Measurements from ENCODE around the gene EEF1AKMT1.
A peak's percentile ranks its signal among the peaks of the same experiment; 100 is the strongest.

Gene EEF1AKMT1

GRCh38 chr13:20796791-20797508, 23.2 kb upstream of the EEF1AKMT1 start:
- peaks cover 43% of the 10 kb centered on the region for H3K36me3 Mint-ChIP-seq (ENCODE audit: low read depth)
- no peak overlapping the region for H3K4me3 Mint-ChIP-seq
- H3K27me3 Mint-ChIP-seq (ENCODE audit: low read depth) = no peaks in the 10 kb centered on the region
- DNase-seq (ENCODE audit: low spot score) = no peak
- H3K27ac Mint-ChIP-seq = no peak overlapping the region
- H3K4me1 Mint-ChIP-seq (ENCODE audit: low read depth) = peaks cover 7% of the 10 kb centered on the region
- no peaks in the 10 kb centered on the region for H3K9me3 Mint-ChIP-seq

GRCh38 chr13:20789665-20790064, 15.9 kb upstream of the EEF1AKMT1 start:
- Mint-ChIP-seq H3K4me3 (no peak overlapping the region), H3K27me3 (ENCODE audit: low read depth) (no peaks in the 10 kb centered on the region), H3K36me3 (ENCODE audit: low read depth) (peaks cover 26% of the 10 kb centered on the region), H3K27ac (no peak overlapping the region), H3K9me3 (no peaks in the 10 kb centered on the region), H3K4me1 (ENCODE audit: low read depth) (peaks cover 2% of the 10 kb centered on the region)
- no peak for DNase-seq (ENCODE audit: low spot score)

- H3K9me3 Mint-ChIP-seq = no peaks in the 10 kb centered on the region
- H3K27me3 Mint-ChIP-seq (ENCODE audit: low read depth) = no peaks in the 10 kb centered on the region
- peaks cover 35% of the 10 kb centered on the region for H3K36me3 Mint-ChIP-seq (ENCODE audit: low read depth)
- H3K4me1 Mint-ChIP-seq (ENCODE audit: low read depth) = peaks cover 2% of the 10 kb centered on the region
- H3K4me3 Mint-ChIP-seq = no peak overlapping the region
- H3K27ac Mint-ChIP-seq = no peak overlapping the region
- no peak for DNase-seq (ENCODE audit: low spot score)
Measured at GRCh38 chr13:20788312-20788711, 14.6 kb upstream of the EEF1AKMT1 start.

- Mint-ChIP-seq H3K4me3 (no peak overlapping the region), H3K9me3 (no peaks in the 10 kb centered on the region), H3K36me3 (ENCODE audit: low read depth) (peaks cover 40% of the 10 kb centered on the region), H3K27me3 (ENCODE audit: low read depth) (no peaks in the 10 kb centered on the region), H3K4me1 (ENCODE audit: low read depth) (peaks cover 3% of the 10 kb centered on the region), H3K27ac (no peak overlapping the region)
- DNase-seq (ENCODE audit: low spot score) = no peak
Measured at GRCh38 chr13:20787180-20787579, 13.4 kb upstream of the EEF1AKMT1 start.

- DNase-seq (ENCODE audit: low spot score) = no peak
- Mint-ChIP-seq H3K4me3 (no peak overlapping the region), H3K27ac (no peak overlapping the region), H3K27me3 (ENCODE audit: low read depth) (no peaks in the 10 kb centered on the region), H3K9me3 (no peaks in the 10 kb centered on the region), H3K4me1 (ENCODE audit: low read depth) (peaks cover 1% of the 10 kb centered on the region), H3K36me3 (ENCODE audit: low read depth) (peaks cover 27% of the 10 kb centered on the region)
Measured at GRCh38 chr13:20782116-20782708, 8.5 kb upstream of the EEF1AKMT1 start.

- H3K4me3 Mint-ChIP-seq = no peak overlapping the region
- no peak overlapping the region for H3K27ac Mint-ChIP-seq
- H3K4me1 Mint-ChIP-seq (ENCODE audit: low read depth) = peaks cover 4% of the 10 kb centered on the region
- DNase-seq (ENCODE audit: low spot score) = no peak
- no peaks in the 10 kb centered on the region for H3K9me3 Mint-ChIP-seq
- no peaks in the 10 kb centered on the region for H3K27me3 Mint-ChIP-seq (ENCODE audit: low read depth)
- peaks cover 33% of the 10 kb centered on the region for H3K36me3 Mint-ChIP-seq (ENCODE audit: low read depth)
Measured at GRCh38 chr13:20780317-20780716, 6.6 kb upstream of the EEF1AKMT1 start.

- H3K9me3 Mint-ChIP-seq = no peaks in the 10 kb centered on the region
- H3K27ac Mint-ChIP-seq = no peak overlapping the region
- peaks cover 11% of the 10 kb centered on the region for H3K4me1 Mint-ChIP-seq (ENCODE audit: low read depth)
- H3K27me3 Mint-ChIP-seq (ENCODE audit: low read depth) = no peaks in the 10 kb centered on the region
- H3K4me3 Mint-ChIP-seq = no peak overlapping the region
- no peak for DNase-seq (ENCODE audit: low spot score)
- peaks cover 37% of the 10 kb centered on the region for H3K36me3 Mint-ChIP-seq (ENCODE audit: low read depth)
Measured at GRCh38 chr13:20779405-20779804, 5.6 kb upstream of the EEF1AKMT1 start.

GRCh38 chr13:20778311-20778710, 4.5 kb upstream of the EEF1AKMT1 start:
- no peak for DNase-seq (ENCODE audit: low spot score)
- Mint-ChIP-seq H3K27ac (no peak overlapping the region), H3K27me3 (ENCODE audit: low read depth) (no peaks in the 10 kb centered on the region), H3K36me3 (ENCODE audit: low read depth) (peaks cover 30% of the 10 kb centered on the region), H3K4me3 (no peak overlapping the region), H3K4me1 (ENCODE audit: low read depth) (peaks cover 16% of the 10 kb centered on the region), H3K9me3 (no peaks in the 10 kb centered on the region)

GRCh38 chr13:20776751-20777150, 3.0 kb upstream of the EEF1AKMT1 start:
- Mint-ChIP-seq H3K9me3 (no peaks in the 10 kb centered on the region), H3K27ac (no peak overlapping the region), H3K36me3 (ENCODE audit: low read depth) (peaks cover 25% of the 10 kb centered on the region), H3K4me3 (no peak overlapping the region), H3K4me1 (ENCODE audit: low read depth) (peaks cover 23% of the 10 kb centered on the region), H3K27me3 (ENCODE audit: low read depth) (no peaks in the 10 kb centered on the region)
- no peak for DNase-seq (ENCODE audit: low spot score)

- H3K4me3 Mint-ChIP-seq = no peak overlapping the region
- DNase-seq (ENCODE audit: low spot score) = no peak
- H3K27me3 Mint-ChIP-seq (ENCODE audit: low read depth) = no peaks in the 10 kb centered on the region
- H3K27ac Mint-ChIP-seq = no peak overlapping the region
- peaks cover 26% of the 10 kb centered on the region for H3K4me1 Mint-ChIP-seq (ENCODE audit: low read depth)
- peaks cover 32% of the 10 kb centered on the region for H3K36me3 Mint-ChIP-seq (ENCODE audit: low read depth)
- H3K9me3 Mint-ChIP-seq = no peaks in the 10 kb centered on the region
Measured at GRCh38 chr13:20775961-20776360, 2.2 kb upstream of the EEF1AKMT1 start.

GRCh38 chr13:20774746-20775145, 985 bp upstream of the EEF1AKMT1 start:
- peaks cover 31% of the 10 kb centered on the region for H3K4me1 Mint-ChIP-seq (ENCODE audit: low read depth)
- H3K27ac Mint-ChIP-seq = peak overlapping the region; percentile 74
- no peaks in the 10 kb centered on the region for H3K27me3 Mint-ChIP-seq (ENCODE audit: low read depth)
- peaks cover 7% of the 10 kb centered on the region for H3K9me3 Mint-ChIP-seq
- DNase-seq (ENCODE audit: low spot score) = no peak
- peaks cover 41% of the 10 kb centered on the region for H3K36me3 Mint-ChIP-seq (ENCODE audit: low read depth)
- peak overlapping the region; percentile 87 for H3K4me3 Mint-ChIP-seq

GRCh38 chr13:20772401-20773131, 1.2 kb downstream of the EEF1AKMT1 start:
- Mint-ChIP-seq H3K9me3 (peaks cover 27% of the 10 kb centered on the region), H3K27ac (peak overlapping the region; percentile 97), H3K27me3 (ENCODE audit: low read depth) (no peaks in the 10 kb centered on the region), H3K4me3 (peak overlapping the region; percentile 87), H3K4me1 (ENCODE audit: low read depth) (peaks cover 31% of the 10 kb centered on the region), H3K36me3 (ENCODE audit: low read depth) (peaks cover 60% of the 10 kb centered on the region)
- DNase-seq (ENCODE audit: low spot score) = no peak

- Mint-ChIP-seq H3K9me3 (peaks cover 31% of the 10 kb centered on the region), H3K4me1 (ENCODE audit: low read depth) (peaks cover 25% of the 10 kb centered on the region), H3K4me3 (no peak overlapping the region), H3K27me3 (ENCODE audit: low read depth) (no peaks in the 10 kb centered on the region), H3K27ac (no peak overlapping the region), H3K36me3 (ENCODE audit: low read depth) (peaks cover 55% of the 10 kb centered on the region)
- no peak for DNase-seq (ENCODE audit: low spot score)
Measured at GRCh38 chr13:20769834-20770233, 3.9 kb downstream of the EEF1AKMT1 start.

GRCh38 chr13:20769091-20769490, 4.7 kb downstream of the EEF1AKMT1 start:
- Mint-ChIP-seq H3K27me3 (ENCODE audit: low read depth) (no peaks in the 10 kb centered on the region), H3K4me3 (no peak overlapping the region), H3K27ac (no peak overlapping the region), H3K4me1 (ENCODE audit: low read depth) (peaks cover 20% of the 10 kb centered on the region), H3K36me3 (ENCODE audit: low read depth) (peaks cover 51% of the 10 kb centered on the region), H3K9me3 (peaks cover 31% of the 10 kb centered on the region)
- no peak for DNase-seq (ENCODE audit: low spot score)
